Tibial nerve (tissue), 3 donors: ENCODE data around the gene HMOX1.

ENCODE experiments used
- CTCF ChIP-seq, 5 experiments: fragments of 200-600 bp in 3 of 5; fragments of 450-650 bp in 2 of 5; sonication (generic) in 3 of 5; IDR thresholded peaks; one replicate each; pipeline ENCODE4 v1.5.1; 2016 to 2019; ENCODE audit warnings: antibody characterized with exemption in 5 of 5, mild to moderate bottlenecking in 3 of 5, moderate library complexity in 2 of 5
- POLR2A ChIP-seq, 2 donors: fragments of 450-650 bp; IDR thresholded peaks; one replicate each; pipeline ENCODE4 v1.6.1; 2017; ENCODE audit warnings: antibody characterized with exemption in 2 of 2, mild to moderate bottlenecking in 2 of 2, moderate library complexity in 2 of 2

GRCh38 chr22:35347462-35347861, 33.4 kb upstream of the HMOX1 start:
- TF ChIP-seq CTCF (IDR thresholded peaks at IDR 0.05), result no peak
- TF ChIP-seq POLR2A (IDR thresholded peaks at IDR 0.05), result no peak
